ENCODE measurements around the gene ARHGAP24. TPM values are rescaled to one million over a fixed set of nuclear protein-coding genes. Genes with fewer than 3 reads are reported as not detected.

The ARHGAP24 gene
- total RNA-seq, 2 experiments from 2014 or later, result 0.30 to 0.53 TPM

DNA sequence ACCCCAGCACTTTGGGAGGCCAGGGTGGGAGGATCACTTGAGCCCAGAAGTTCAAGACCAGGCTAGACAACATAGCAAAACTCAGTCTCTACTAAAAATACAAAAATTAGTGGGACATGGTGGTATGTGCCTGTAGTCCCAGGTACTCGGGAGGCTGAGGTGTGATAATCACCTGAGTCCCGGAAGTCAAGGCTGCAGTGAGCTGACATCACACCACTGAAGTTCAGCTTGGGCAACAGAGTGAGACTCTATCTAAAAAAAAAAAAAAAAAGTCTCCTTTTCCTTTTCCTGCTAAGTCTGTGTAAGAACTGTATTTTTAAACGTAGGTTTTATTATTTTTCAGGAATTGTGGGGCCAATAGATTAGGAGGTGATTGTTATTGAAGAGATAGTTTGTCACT is 356.7 kb downstream of the ARHGAP24 start:
- TF ChIP-seq, protein P1, sequence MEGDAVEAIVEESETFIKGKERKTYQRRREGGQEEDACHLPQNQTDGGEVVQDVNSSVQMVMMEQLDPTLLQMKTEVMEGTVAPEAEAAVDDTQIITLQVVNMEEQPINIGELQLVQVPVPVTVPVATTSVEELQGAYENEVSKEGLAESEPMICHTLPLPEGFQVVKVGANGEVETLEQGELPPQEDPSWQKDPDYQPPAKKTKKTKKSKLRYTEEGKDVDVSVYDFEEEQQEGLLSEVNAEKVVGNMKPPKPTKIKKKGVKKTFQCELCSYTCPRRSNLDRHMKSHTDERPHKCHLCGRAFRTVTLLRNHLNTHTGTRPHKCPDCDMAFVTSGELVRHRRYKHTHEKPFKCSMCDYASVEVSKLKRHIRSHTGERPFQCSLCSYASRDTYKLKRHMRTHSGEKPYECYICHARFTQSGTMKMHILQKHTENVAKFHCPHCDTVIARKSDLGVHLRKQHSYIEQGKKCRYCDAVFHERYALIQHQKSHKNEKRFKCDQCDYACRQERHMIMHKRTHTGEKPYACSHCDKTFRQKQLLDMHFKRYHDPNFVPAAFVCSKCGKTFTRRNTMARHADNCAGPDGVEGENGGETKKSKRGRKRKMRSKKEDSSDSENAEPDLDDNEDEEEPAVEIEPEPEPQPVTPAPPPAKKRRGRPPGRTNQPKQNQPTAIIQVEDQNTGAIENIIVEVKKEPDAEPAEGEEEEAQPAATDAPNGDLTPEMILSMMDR (IDR thresholded peaks at IDR 0.05), result no peak
- no peak overlapping the region for H3K4me3 ChIP-seq (ENCODE audit: low read length)
- no peaks in the 10 kb centered on the region for H3K36me3 Mint-ChIP-seq (ENCODE audit: low read depth)
- peaks cover 0 to 5% of the 10 kb centered on the region in 2 experiments for H3K9me3 ChIP-seq (ENCODE audit: control insufficient read depth in 1 of 2, insufficient read depth in 1 of 2, low read length in 2 of 2)
- H3K27me3 ChIP-seq (ENCODE audit: control insufficient read depth in 1 of 2, insufficient read depth in 2 of 2, low read length in 2 of 2), result no peaks in the 10 kb centered on the region
- H3K27ac ChIP-seq (ENCODE audit: low read depth in 1 of 2, low read length in 2 of 2), result no peak overlapping the region
- POLR2A ChIA-PET, result no interaction called here
- no peak for ATAC-seq (ENCODE audit: poor library complexity)
- CTCF ChIA-PET, result no interaction called here
- H3K4me3 Mint-ChIP-seq, result no peak overlapping the region
- no peaks in the 10 kb centered on the region for H3K27me3 Mint-ChIP-seq
- no peak overlapping the region for H3K27ac Mint-ChIP-seq
- no peaks in the 10 kb centered on the region for H3K9me3 Mint-ChIP-seq
- no peaks in the 10 kb centered on the region for H3K4me1 ChIP-seq (ENCODE audit: insufficient read depth, low read length)
- H3K36me3 ChIP-seq (ENCODE audit: insufficient read depth, low read length), result no peaks in the 10 kb centered on the region
- no peak for DNase-seq
- no peaks in the 10 kb centered on the region for H3K4me1 Mint-ChIP-seq (ENCODE audit: low read depth)
- intact Hi-C loops (cut with DNase I, micrococcal nuclease), result no loop called here

DNA sequence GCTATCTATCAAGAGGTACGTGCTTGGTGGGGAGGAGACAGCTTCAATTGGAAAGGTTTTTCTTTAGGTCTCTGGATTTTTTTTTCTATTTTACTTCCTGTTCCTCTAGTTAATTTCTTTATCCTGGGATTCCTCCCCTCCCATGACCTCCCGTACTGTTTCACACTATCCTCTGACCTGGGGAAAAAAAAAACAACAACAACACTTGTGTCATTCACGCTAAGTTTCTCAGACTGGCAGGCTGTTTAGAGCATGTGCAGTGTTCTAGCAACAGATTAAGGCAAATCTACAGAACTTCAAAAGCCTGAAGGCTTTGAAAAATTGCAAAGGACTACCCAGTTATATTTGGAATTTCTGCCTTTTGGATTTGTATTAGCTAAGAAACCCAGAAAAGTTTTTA is 358.4 kb downstream of the ARHGAP24 start:
- intact Hi-C loops (cut with DNase I, micrococcal nuclease), result no loop called here

DNA sequence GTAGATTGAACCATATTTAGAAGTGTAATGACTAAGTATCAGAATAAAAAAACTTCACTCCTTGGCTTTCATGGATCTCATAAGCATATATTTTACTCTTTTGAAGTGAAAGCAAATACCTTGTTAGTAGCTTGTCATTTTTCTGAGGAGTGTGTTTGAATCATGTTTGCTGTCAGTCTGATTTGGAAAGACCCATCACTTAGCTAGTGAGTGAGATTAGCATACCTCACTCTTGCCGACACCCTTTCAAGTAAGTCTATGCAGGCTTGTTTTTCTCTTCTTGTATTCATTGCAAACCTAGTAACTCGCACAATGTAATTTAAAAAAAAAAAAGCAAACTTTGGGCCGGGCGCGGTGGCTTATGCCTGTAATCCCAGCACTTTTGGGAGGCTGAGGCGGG is 360.0 kb downstream of the ARHGAP24 start:
- intact Hi-C loops (cut with DNase I, micrococcal nuclease), result no loop called here
- Mint-ChIP-seq H3K27ac (no peak overlapping the region), H3K9me3 (no peaks in the 10 kb centered on the region), H3K27me3 (no peaks in the 10 kb centered on the region), H3K4me1 (ENCODE audit: low read depth) (no peaks in the 10 kb centered on the region), H3K36me3 (ENCODE audit: low read depth) (no peaks in the 10 kb centered on the region), H3K4me3 (no peak overlapping the region)
- DNase-seq, result no peak
- Histone ChIP-seq H3K36me3 (ENCODE audit: insufficient read depth, low read length) (no peaks in the 10 kb centered on the region), H3K9me3 (ENCODE audit: control insufficient read depth in 1 of 2, insufficient read depth in 1 of 2, low read length in 2 of 2) (peaks cover 0 to 7% of the 10 kb centered on the region in 2 experiments), H3K27ac (ENCODE audit: low read depth in 1 of 2, low read length in 2 of 2) (no peak overlapping the region), H3K27me3 (ENCODE audit: control insufficient read depth in 1 of 2, insufficient read depth in 2 of 2, low read length in 2 of 2) (no peaks in the 10 kb centered on the region), H3K4me1 (ENCODE audit: insufficient read depth, low read length) (no peaks in the 10 kb centered on the region), H3K4me3 (ENCODE audit: low read length) (no peak overlapping the region)
- no peak for ATAC-seq (ENCODE audit: poor library complexity)
- POLR2A ChIA-PET, result no interaction called here
- CTCF ChIA-PET, result no interaction called here
- TF ChIP-seq, protein P1 (IDR thresholded peaks at IDR 0.05), result no peak

More for the DNA sequence above, 358.4 kb downstream of the ARHGAP24 start:
- H3K27ac Mint-ChIP-seq, result no peak overlapping the region
- H3K27ac ChIP-seq (ENCODE audit: low read depth in 1 of 2, low read length in 2 of 2), result no peak overlapping the region
- no peak overlapping the region for H3K4me3 Mint-ChIP-seq
- ATAC-seq (ENCODE audit: poor library complexity) (no peak), DNase-seq (no peak)
- CTCF ChIA-PET, result no interaction called here
- H3K36me3 Mint-ChIP-seq (ENCODE audit: low read depth), result no peaks in the 10 kb centered on the region
- H3K36me3 ChIP-seq (ENCODE audit: insufficient read depth, low read length), result no peaks in the 10 kb centered on the region
- H3K4me1 ChIP-seq (ENCODE audit: insufficient read depth, low read length), result no peaks in the 10 kb centered on the region
- H3K4me1 Mint-ChIP-seq (ENCODE audit: low read depth), result no peaks in the 10 kb centered on the region
- H3K27me3 Mint-ChIP-seq, result no peaks in the 10 kb centered on the region
- no peak overlapping the region for H3K4me3 ChIP-seq (ENCODE audit: low read length)
- POLR2A ChIA-PET, result no interaction called here
- H3K9me3 Mint-ChIP-seq, result no peaks in the 10 kb centered on the region
- TF ChIP-seq, protein P1 (IDR thresholded peaks at IDR 0.05), result no peak
- H3K9me3 ChIP-seq (ENCODE audit: control insufficient read depth in 1 of 2, insufficient read depth in 1 of 2, low read length in 2 of 2), result peaks cover 0 to 7% of the 10 kb centered on the region in 2 experiments
- H3K27me3 ChIP-seq (ENCODE audit: control insufficient read depth in 1 of 2, insufficient read depth in 2 of 2, low read length in 2 of 2), result no peaks in the 10 kb centered on the region

All from CD4-positive, alpha-beta T cell (primary cell).